Measurements from ENCODE around the gene ARFGAP1.

The ARFGAP1 gene

GRCh38 chr20:63272105-63273058, at the start of gene ARFGAP1:
Gene ARFGAP1, plus strand, starts transcription at chr20:63272813. Its CDS starts 2,768 bp downstream, at chr20:63275581.
- DNase-seq (ENCODE audit: low spot score) = peak; percentile 86

GRCh38 chr20:63223121-63223825, 49.3 kb upstream of the ARFGAP1 start:
- peak; percentile 52 for DNase-seq (ENCODE audit: low spot score)

- no peak for DNase-seq (ENCODE audit: low spot score)
Measured at GRCh38 chr20:63223826-63224207, 48.8 kb upstream of the ARFGAP1 start.

GRCh38 chr20:63224412-63225081, 48.1 kb upstream of the ARFGAP1 start:
- DNase-seq (ENCODE audit: low spot score) = no peak

- DNase-seq (ENCODE audit: low spot score) = no peak
Measured at GRCh38 chr20:63225082-63225454, 47.5 kb upstream of the ARFGAP1 start.

GRCh38 chr20:63226042-63226943, 46.3 kb upstream of the ARFGAP1 start:
- DNase-seq (ENCODE audit: low spot score) = no peak

- no peak for DNase-seq (ENCODE audit: low spot score)
Measured at GRCh38 chr20:63227260-63227659, 45.4 kb upstream of the ARFGAP1 start.

GRCh38 chr20:63228806-63229205, 43.8 kb upstream of the ARFGAP1 start:
- no peak for DNase-seq (ENCODE audit: low spot score)

GRCh38 chr20:63230800-63231268, 41.8 kb upstream of the ARFGAP1 start:
- no peak for DNase-seq (ENCODE audit: low spot score)

GRCh38 chr20:63232235-63233060, 40.2 kb upstream of the ARFGAP1 start:
- DNase-seq (ENCODE audit: low spot score) = no peak

GRCh38 chr20:63233061-63233344, 39.6 kb upstream of the ARFGAP1 start:
- DNase-seq (ENCODE audit: low spot score) = no peak

- DNase-seq (ENCODE audit: low spot score) = no peak
Measured at GRCh38 chr20:63233924-63234323, 38.7 kb upstream of the ARFGAP1 start.

GRCh38 chr20:63234693-63235398, 37.8 kb upstream of the ARFGAP1 start:
- DNase-seq (ENCODE audit: low spot score) = no peak

- DNase-seq (ENCODE audit: low spot score) = no peak
Measured at GRCh38 chr20:63235399-63235983, 37.1 kb upstream of the ARFGAP1 start, which contains the start of gene BIRC7. Gene BIRC7, plus strand, starts transcription at chr20:63235905. Its CDS starts 192 bp downstream, at chr20:63236097.

- DNase-seq (ENCODE audit: low spot score) = no peak
Measured at GRCh38 chr20:63236116-63236837, 36.3 kb upstream of the ARFGAP1 start.

- DNase-seq (ENCODE audit: low spot score) = no peak
Measured at GRCh38 chr20:63238031-63238430, 34.6 kb upstream of the ARFGAP1 start.

GRCh38 chr20:63238514-63239125, 34.0 kb upstream of the ARFGAP1 start:
- DNase-seq (ENCODE audit: low spot score) = no peak

- no peak for DNase-seq (ENCODE audit: low spot score)
Measured at GRCh38 chr20:63239431-63239830, 33.2 kb upstream of the ARFGAP1 start.

Data from CD4-positive, alpha-beta T cell treated with Interleukin-2 at 100 ng/mL for 4 hours (primary cell).